Stimulated activated CD8-positive, alpha-beta memory T cell treated with anti-CD3 and anti-CD28 coated beads, Interleukin-4, amount 100 ng/mL, for 48 hours (primary cell): Measurements from ENCODE around the gene TNS4.

Experiments used
- DNase-seq: peaks from one replicate; pipeline ENCODE4 v3.0.0-alpha.2; 2020

Gene TNS4

DNA sequence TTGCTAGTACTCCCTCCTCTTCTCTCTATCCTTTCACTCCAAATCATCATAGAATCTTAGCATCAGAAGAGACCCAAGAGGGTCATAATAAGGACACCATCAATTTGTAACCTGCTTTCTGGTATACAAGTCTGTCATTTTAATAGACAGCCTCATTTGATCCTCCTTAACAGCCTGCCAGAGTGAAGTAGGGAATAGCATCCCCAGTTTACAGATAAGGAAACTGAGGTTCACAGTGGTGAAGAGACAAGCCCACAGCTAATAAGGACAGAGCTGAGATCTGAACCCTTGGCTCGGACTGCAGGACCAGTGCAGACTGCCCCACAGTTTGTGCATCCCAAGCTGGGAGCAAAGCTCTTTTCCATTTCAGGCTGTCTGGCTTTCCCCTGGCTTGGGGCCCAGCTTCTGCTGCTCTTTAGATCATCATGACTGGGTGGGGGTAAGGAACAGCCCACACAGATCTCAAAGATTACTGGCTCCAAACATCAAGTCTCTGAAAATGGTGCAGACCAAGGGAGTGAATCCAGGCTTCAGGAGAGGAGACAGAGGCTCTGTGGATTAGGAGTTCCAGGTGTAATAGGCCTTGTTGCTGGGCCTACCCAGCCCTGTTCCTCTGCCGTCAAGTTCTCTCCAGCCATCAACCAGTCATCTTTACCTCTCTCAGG is 68.4 kb downstream of the TNS4 start:
- no peak for DNase-seq

DNA sequence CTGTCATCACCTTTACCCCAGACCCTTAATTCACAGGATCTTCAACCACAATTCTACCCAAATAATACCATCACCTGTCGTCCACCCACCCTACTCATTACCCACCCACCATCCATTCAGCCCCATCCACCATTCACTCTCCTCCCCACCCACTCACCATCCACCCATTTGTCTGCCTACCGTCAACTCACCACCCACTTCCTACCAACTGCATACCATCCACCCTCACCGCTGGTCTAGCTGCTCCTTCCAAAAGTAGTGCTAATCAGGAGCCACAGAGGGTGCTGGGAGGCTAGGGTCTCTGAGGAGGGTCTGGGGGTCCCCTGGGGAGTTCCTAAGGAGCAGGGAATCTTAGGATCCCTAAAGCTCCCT is 70.2 kb downstream of the TNS4 start:
- DNase-seq, result no peak

DNA sequence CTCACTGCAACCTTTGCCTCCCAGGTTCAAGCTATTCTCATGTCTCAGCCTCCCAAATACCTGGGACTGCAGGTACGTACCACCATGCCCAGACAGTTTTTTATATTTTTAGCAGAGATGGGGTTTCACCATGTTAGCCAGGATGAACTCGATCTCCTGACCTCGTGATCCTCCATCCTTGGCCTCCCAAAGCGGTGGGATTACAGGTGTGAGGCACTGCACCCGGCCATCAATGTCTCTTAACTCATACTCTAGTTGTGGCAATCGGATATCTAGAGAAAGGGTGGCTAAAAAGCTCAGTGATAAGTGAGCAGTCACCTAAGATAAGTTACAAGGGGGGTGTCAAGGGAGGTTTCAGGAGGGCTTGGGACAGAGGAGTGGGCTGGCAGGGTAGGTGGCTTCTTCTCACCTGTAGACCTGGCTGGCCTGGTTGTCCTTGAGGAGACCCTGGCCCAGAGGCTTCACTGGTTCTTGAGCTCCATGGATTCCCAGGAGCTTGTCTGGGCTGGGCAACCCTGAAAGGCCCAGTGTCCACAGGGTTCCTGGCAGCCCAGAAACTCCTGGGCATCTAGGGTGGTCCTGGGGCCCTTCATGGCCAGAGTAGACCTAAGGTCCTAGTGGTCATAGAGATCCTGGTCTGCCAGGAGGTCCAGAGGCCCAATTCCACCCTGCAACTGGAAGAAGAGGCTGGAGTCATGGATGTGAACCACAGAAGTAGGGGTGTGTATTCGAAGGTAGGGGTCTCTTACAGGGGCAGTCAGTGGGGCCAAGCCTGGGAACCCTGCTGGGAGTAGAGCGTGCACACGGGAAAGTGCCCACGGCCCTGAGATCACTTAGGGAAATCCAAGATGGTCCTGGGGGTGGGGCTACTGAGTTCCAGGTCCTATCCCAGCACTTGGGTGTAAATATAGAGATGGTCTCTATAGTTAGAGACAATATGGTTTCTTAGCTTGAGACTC is 70.9 kb downstream of the TNS4 start:
- DNase-seq, result peak; percentile 16

DNA sequence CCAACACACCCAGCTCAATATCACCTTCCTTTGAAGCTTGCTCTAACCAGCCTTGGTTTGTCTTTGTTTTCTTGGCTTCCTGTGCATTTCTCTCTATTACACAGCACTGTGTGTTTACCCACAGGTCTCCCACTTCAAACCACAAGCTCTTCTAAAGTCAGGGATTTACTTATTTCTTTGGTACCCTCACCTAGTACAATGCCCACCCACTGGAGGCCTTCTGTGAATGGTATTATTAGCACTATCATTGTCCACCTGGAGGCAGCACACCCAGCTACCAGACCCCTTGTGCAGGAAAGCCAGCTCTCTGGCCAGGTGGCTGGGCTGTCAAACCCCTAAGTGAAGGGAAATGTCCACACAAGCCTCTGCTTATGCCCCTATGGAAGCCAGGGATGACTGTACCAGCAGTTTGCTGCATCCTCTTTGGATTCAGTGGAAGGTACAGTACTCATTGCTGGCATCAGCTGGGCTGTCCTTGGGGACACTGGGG is 74.4 kb downstream of the TNS4 start:
- DNase-seq, result peak; percentile 44
